Activated CD4-positive, alpha-beta T cell treated with anti-CD3 and anti-CD28 coated beads, Interleukin-10, Interleukin-2, amounts not matched to agents 100 ng/mL and 50 ng/mL, durations not matched to agents 16 hours and 8 hours (primary cell): ENCODE measurements around the gene NINJ1.

Experiments
- DNase-seq: peaks from one replicate; pipeline ENCODE4 v3.0.0-alpha.2; 2020

NINJ1 gene

GRCh38 chr9:93132287-93132927, 1.6 kb downstream of the NINJ1 start:
- DNase-seq, result no peak

- DNase-seq, result no peak
Measured at GRCh38 chr9:93131599-93132286, 2.3 kb downstream of the NINJ1 start.

- no peak for DNase-seq
Measured at GRCh38 chr9:93130861-93131481, 3.1 kb downstream of the NINJ1 start.

- DNase-seq, result no peak
Measured at GRCh38 chr9:93129691-93130500, 4.2 kb downstream of the NINJ1 start.

- DNase-seq, result no peak
Measured at GRCh38 chr9:93129286-93129685, 4.8 kb downstream of the NINJ1 start.

- DNase-seq, result no peak
Measured at GRCh38 chr9:93128715-93129224, 5.3 kb downstream of the NINJ1 start.

GRCh38 chr9:93128011-93128714, 5.9 kb downstream of the NINJ1 start:
- DNase-seq, result no peak

- no peak for DNase-seq
Measured at GRCh38 chr9:93127395-93127911, 6.6 kb downstream of the NINJ1 start.

- no peak for DNase-seq
Measured at GRCh38 chr9:93126825-93127368, 7.2 kb downstream of the NINJ1 start.

- DNase-seq, result no peak
Measured at GRCh38 chr9:93126151-93126781, 7.8 kb downstream of the NINJ1 start.

- no peak for DNase-seq
Measured at GRCh38 chr9:93125331-93125894, 8.6 kb downstream of the NINJ1 start.

- no peak for DNase-seq
Measured at GRCh38 chr9:93124793-93125192, 9.3 kb downstream of the NINJ1 start.

GRCh38 chr9:93123561-93124283, 10.3 kb downstream of the NINJ1 start:
- DNase-seq, result no peak

- DNase-seq, result no peak
Measured at GRCh38 chr9:93122721-93123221, 11.3 kb downstream of the NINJ1 start.

GRCh38 chr9:93121316-93122241, 12.5 kb downstream of the NINJ1 start:
- no peak for DNase-seq

- DNase-seq, result no peak
Measured at GRCh38 chr9:93120846-93121315, 13.2 kb downstream of the NINJ1 start.

- peak; percentile 65 for DNase-seq
Measured at GRCh38 chr9:93119953-93120845, 13.9 kb downstream of the NINJ1 start.

- no peak for DNase-seq
Measured at GRCh38 chr9:93119703-93119952, 14.4 kb downstream of the NINJ1 start.
